SK-N-SH treated with all-trans-retinoic acid at 6 μM for 48 hours (cell line): ENCODE data around the gene TAF4B.
A peak's percentile ranks its signal among the peaks of the same experiment; 100 is the strongest.

Source experiments
- ATAC-seq: fragments of 200-7000 bp; cut with Tn5 transposase; 3 replicates; pipeline ENCODE4 v1.9.1; 2020; ENCODE audit warnings: mild to moderate bottlenecking, moderate library complexity
- ARNTL ChIP-seq: fragments of 450-650 bp; formaldehyde crosslinking; IDR thresholded peaks from 2 replicates; pipeline ENCODE4 v1.5.0; 2020; ENCODE audit warnings: low read depth, mild to moderate bottlenecking, moderate library complexity, borderline replicate concordance
- CSRNP3 ChIP-seq: fragments of 250-450 bp; sonication (Bioruptor Pico); IDR thresholded peaks from 2 replicates; pipeline ENCODE4 v1.5.1; 2021; ENCODE audit warnings: mild to moderate bottlenecking, moderate library complexity
- ISL1 ChIP-seq: fragments of 250-450 bp; sonication (Bioruptor Pico); IDR thresholded peaks from 2 replicates; pipeline ENCODE4 v2.1.2; 2022; ENCODE audit warnings: mild to moderate bottlenecking, moderate library complexity
- OSR1 ChIP-seq: fragments of 250-450 bp; sonication (Bioruptor Pico); IDR thresholded peaks from 2 replicates; pipeline ENCODE4 v1.8.0; 2022; ENCODE audit warnings: moderate library complexity, mild to moderate bottlenecking, inconsistent platforms
- PATZ1 ChIP-seq: fragments of 250-450 bp; sonication (Bioruptor Pico); IDR thresholded peaks from 2 replicates; pipeline ENCODE4 v1.8.0; 2020; ENCODE audit warnings: mild to moderate bottlenecking, moderate library complexity, borderline replicate concordance
- PPARA ChIP-seq: fragments of 250-450 bp; sonication (Bioruptor Pico); IDR thresholded peaks from 2 replicates; pipeline ENCODE4 v1.5.0; 2020; ENCODE audit warnings: mild to moderate bottlenecking, borderline replicate concordance
- RARB ChIP-seq: fragments of 250-450 bp; sonication (Bioruptor Pico); IDR thresholded peaks from 2 replicates; pipeline ENCODE4 v1.8.0; 2021; ENCODE audit warnings: mild to moderate bottlenecking, moderate library complexity
- SNAI2 ChIP-seq: fragments of 250-450 bp; sonication (Bioruptor Pico); IDR thresholded peaks from 2 replicates; pipeline ENCODE4 v1.5.0; 2020; ENCODE audit warnings: mild to moderate bottlenecking, moderate library complexity
- TCF4 ChIP-seq: fragments of 250-450 bp; sonication (Bioruptor Pico); IDR thresholded peaks from 2 replicates; pipeline ENCODE4 v1.8.0; 2021; ENCODE audit warnings: mild to moderate bottlenecking, moderate library complexity, borderline replicate concordance
- TSHZ2 ChIP-seq: fragments of 250-450 bp; sonication (Bioruptor Pico); IDR thresholded peaks from 2 replicates; pipeline ENCODE4 v1.5.0; 2020; ENCODE audit warnings: mild to moderate bottlenecking, moderate library complexity
- ZC3H10 ChIP-seq: fragments of 250-450 bp; sonication (Bioruptor Pico); IDR thresholded peaks from 2 replicates; pipeline ENCODE4 v1.5.1; 2021; ENCODE audit warnings: mild to moderate bottlenecking, moderate library complexity
- ZFP3 ChIP-seq: fragments of 250-450 bp; sonication (Bioruptor Pico); IDR thresholded peaks from 2 replicates; pipeline ENCODE4 v1.5.0; 2020; ENCODE audit warnings: mild to moderate bottlenecking, moderate library complexity
- ZFP30 ChIP-seq: fragments of 450-650 bp; formaldehyde crosslinking; IDR thresholded peaks from 2 replicates; pipeline ENCODE4 v1.5.0; 2022; ENCODE audit warnings: mild to moderate bottlenecking, moderate library complexity
- ZNF70 ChIP-seq: fragments of 450-650 bp; formaldehyde crosslinking; IDR thresholded peaks from 2 replicates; pipeline ENCODE4 v1.5.0; 2020; ENCODE audit warnings: mild to moderate bottlenecking, moderate library complexity
- ZNF8 ChIP-seq: fragments of 450-650 bp; formaldehyde crosslinking; IDR thresholded peaks from 2 replicates; pipeline ENCODE4 v1.5.0; 2020; ENCODE audit warnings: mild to moderate bottlenecking, moderate library complexity
- TF ChIP-seq, protein P1 (sequence below): fragments of 250-450 bp; sonication (Bioruptor Pico); IDR thresholded peaks from 2 replicates; pipeline ENCODE4 v1.5.1; 2020; ENCODE audit warnings: low read depth, mild to moderate bottlenecking, moderate library complexity
- TF ChIP-seq, protein P2 (sequence below): fragments of 250-450 bp; sonication (Bioruptor Pico); IDR thresholded peaks from 2 replicates; pipeline ENCODE4 v1.8.0; 2021; ENCODE audit warnings: low read depth, mild to moderate bottlenecking, moderate library complexity, borderline replicate concordance

The TAF4B gene

DNA sequence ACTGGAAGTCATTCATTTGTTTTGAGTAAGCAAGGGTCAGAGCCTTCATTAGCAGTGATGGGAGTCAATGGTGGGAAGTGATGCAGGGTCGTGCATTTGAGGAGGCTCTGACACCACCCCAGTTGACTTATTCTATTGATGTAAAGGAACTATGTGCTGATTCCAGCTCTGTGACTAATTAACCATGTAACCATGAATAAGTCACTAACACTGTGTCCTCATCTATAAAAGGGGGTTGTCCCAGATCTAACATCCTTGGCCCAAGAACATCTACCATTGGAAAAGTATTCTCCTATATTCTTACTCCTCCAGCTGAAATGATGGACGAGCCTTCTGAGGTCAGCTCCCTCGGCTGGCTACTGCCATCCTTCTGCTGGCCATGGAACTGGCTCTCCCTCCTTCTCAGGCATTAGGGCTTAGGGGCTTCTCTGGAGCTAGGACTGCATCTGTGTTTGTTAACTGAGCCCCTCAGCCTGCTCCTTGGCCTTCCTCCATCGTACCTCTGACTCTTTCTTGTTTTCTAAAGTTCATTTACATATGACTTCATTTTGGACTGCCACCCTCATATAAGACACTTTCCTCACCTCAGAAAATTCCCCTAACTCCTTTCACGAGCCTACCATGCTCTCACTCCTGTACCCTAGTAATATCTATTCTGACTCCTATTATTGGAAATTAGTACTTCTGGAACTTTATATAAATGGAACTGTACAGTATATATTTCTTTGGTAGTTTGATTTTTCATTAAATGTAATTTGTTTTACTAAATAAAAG, 206.6 kb downstream of the TAF4B start (continued):
- no peak for TF ChIP-seq PATZ1 (CRISPR knock-in tag)
- no peak for TF ChIP-seq ISL1 (CRISPR knock-in tag)
- TF ChIP-seq PPARA (CRISPR knock-in tag), result no peak
- TF ChIP-seq ZNF8 (CRISPR knock-in tag), result no peak

- TF ChIP-seq, protein P1, sequence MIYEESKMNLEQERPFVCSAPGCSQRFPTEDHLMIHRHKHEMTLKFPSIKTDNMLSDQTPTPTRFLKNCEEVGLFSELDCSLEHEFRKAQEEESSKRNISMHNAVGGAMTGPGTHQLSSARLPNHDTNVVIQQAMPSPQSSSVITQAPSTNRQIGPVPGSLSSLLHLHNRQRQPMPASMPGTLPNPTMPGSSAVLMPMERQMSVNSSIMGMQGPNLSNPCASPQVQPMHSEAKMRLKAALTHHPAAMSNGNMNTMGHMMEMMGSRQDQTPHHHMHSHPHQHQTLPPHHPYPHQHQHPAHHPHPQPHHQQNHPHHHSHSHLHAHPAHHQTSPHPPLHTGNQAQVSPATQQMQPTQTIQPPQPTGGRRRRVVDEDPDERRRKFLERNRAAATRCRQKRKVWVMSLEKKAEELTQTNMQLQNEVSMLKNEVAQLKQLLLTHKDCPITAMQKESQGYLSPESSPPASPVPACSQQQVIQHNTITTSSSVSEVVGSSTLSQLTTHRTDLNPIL (CRISPR knock-in tag), result no peak
- TF ChIP-seq ARNTL (no peak), CSRNP3 (CRISPR knock-in tag) (no peak), ZC3H10 (CRISPR knock-in tag) (no peak), RARB (CRISPR knock-in tag) (no peak), PATZ1 (CRISPR knock-in tag) (no peak), ZNF70 (CRISPR knock-in tag) (no peak)
- ATAC-seq, result no peak
Measured at GRCh38 chr18:26434887-26435286, 208.6 kb downstream of the TAF4B start.

DNA sequence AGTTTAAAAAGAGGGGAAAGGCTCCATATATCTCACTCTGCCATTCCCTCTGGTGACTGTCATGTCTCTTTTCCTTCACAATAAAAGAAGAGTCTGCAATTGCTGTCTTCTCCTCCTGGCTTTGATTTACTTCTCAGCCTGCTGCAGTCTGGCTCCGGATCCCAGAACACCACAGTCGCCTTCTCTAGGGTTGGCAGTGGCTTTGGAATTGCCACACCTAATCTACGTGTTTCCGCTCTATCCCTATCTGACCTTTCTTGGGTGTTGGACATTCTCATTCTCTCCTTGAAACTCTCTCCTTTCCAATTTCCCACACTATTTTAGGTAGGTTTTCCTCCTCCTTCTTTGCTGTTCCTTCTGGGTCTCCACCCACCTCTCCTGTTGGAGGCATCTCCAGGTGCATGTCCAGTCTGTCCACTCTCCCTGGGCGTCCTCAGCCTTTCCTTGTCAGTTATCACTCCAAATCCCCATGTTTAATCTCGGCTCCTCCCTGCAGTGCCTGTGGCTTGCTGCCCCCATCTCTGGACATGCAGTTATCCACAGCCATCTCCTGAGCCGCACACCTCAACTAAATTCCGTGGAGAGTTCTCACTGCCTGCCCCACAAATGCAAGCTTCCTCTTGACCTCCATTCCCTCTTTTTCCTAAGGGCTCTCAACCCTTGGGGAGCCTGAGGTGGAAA, 209.3 kb downstream of the TAF4B start:
- no peak for TF ChIP-seq ISL1 (CRISPR knock-in tag)
- TF ChIP-seq, protein P2, sequence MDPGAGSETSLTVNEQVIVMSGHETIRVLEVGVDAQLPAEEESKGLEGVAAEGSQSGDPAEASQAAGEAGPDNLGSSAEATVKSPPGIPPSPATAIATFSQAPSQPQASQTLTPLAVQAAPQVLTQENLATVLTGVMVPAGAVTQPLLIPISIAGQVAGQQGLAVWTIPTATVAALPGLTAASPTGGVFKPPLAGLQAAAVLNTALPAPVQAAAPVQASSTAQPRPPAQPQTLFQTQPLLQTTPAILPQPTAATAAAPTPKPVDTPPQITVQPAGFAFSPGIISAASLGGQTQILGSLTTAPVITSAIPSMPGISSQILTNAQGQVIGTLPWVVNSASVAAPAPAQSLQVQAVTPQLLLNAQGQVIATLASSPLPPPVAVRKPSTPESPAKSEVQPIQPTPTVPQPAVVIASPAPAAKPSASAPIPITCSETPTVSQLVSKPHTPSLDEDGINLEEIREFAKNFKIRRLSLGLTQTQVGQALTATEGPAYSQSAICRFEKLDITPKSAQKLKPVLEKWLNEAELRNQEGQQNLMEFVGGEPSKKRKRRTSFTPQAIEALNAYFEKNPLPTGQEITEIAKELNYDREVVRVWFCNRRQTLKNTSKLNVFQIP (CRISPR knock-in tag), result no peak
- no peak for TF ChIP-seq SNAI2 (CRISPR knock-in tag)
- no peak for ATAC-seq

GRCh38 chr18:26436176-26437051, 210.2 kb downstream of the TAF4B start:
- ATAC-seq, result peak; percentile 70
- TF ChIP-seq TCF4 (no peak), RARB (CRISPR knock-in tag) (no peak), ZFP30 (no peak), ZFP3 (CRISPR knock-in tag) (no peak), PPARA (CRISPR knock-in tag) (no peak), PATZ1 (CRISPR knock-in tag) (no peak), TSHZ2 (CRISPR knock-in tag) (no peak), OSR1 (CRISPR knock-in tag) (no peak), SNAI2 (CRISPR knock-in tag) (no peak)
- TF ChIP-seq, protein P1 (CRISPR knock-in tag), result no peak
